ENCODE data around the gene FUT6. TPM values are rescaled to one million over a fixed set of nuclear protein-coding genes. Genes with fewer than 3 reads are reported as not detected.

Gene FUT6
- total RNA-seq, 2 donors from 2014 or later: 3.6 to 12.2 TPM

GRCh38 chr19:5827342-5827890 lies 12.1 kb downstream of the FUT6 start:
- ATAC-seq (no peak), DNase-seq (no peak)
- intact Hi-C loops (cut with DNase I): no loop called here
- Histone ChIP-seq H3K36me3 (replicated peaks in 1 of 2; ENCODE audit: insufficient read depth in 1 of 2, low read depth in 2 of 2) (no peaks in the 10 kb centered on the region), H3K27me3 (no peaks in the 10 kb centered on the region), H3K27ac (peak overlapping the region; percentile 28 to 83 (median 62)), H3K4me1 (peaks cover 33% of the 10 kb centered on the region), H3K4me3 (no peak overlapping the region), H3K9me3 (no peaks in the 10 kb centered on the region)
- WGBS, 2 donors: 39 to 63% methylated on average over 10 to 19 of the region's 37 CpGs
- no peak for TF ChIP-seq POLR2A (IDR thresholded peaks at IDR 0.05)

GRCh38 chr19:5826531-5827341 lies 12.8 kb downstream of the FUT6 start:
- WGBS, 2 donors: 10 to 18% methylated on average over 7 to 24 of the region's 24 CpGs
- H3K27ac ChIP-seq: peak overlapping the region; percentile 28 to 83 (median 62)
- DNase-seq (peak; percentile 89 to 94 (median 94)), ATAC-seq (peak; percentile 72)
- peaks cover 40% of the 10 kb centered on the region for H3K4me1 ChIP-seq
- H3K36me3 ChIP-seq (replicated peaks in 1 of 2; ENCODE audit: insufficient read depth in 1 of 2, low read depth in 2 of 2): no peaks in the 10 kb centered on the region
- TF ChIP-seq POLR2A (IDR thresholded peaks at IDR 0.05) (peak in 1 of 3 donors; percentile 33), CTCF (IDR thresholded peaks at IDR 0.05) (peak in 6 of 7 experiments; percentile 6 to 55 (median 48))
- H3K9me3 ChIP-seq: no peaks in the 10 kb centered on the region
- intact Hi-C loops (cut with DNase I): no loop called here
- no peaks in the 10 kb centered on the region for H3K27me3 ChIP-seq
- no peak overlapping the region for H3K4me3 ChIP-seq

- DNase-seq (no peak), ATAC-seq (no peak)
- Histone ChIP-seq H3K9me3 (no peaks in the 10 kb centered on the region), H3K36me3 (replicated peaks in 1 of 2; ENCODE audit: insufficient read depth in 1 of 2, low read depth in 2 of 2) (no peaks in the 10 kb centered on the region), H3K27ac (no peak overlapping the region), H3K27me3 (no peaks in the 10 kb centered on the region), H3K4me3 (no peak overlapping the region), H3K4me1 (peaks cover 44% of the 10 kb centered on the region)
- WGBS, 2 donors: 92 to 96% methylated on average over 18 of the region's 21 CpGs
- no peak for TF ChIP-seq CTCF (IDR thresholded peaks at IDR 0.05)
- no peak for TF ChIP-seq POLR2A (IDR thresholded peaks at IDR 0.05)
- intact Hi-C loops (cut with DNase I): no loop called here
Observed at GRCh38 chr19:5825178-5825577, 14.3 kb downstream of the FUT6 start.

- no peak for ATAC-seq
- DNase-seq: no peak
- intact Hi-C loops (cut with DNase I): no loop called here
- Histone ChIP-seq H3K36me3 (replicated peaks in 1 of 2; ENCODE audit: insufficient read depth in 1 of 2, low read depth in 2 of 2) (no peaks in the 10 kb centered on the region), H3K4me1 (peaks cover 44% of the 10 kb centered on the region), H3K27me3 (no peaks in the 10 kb centered on the region), H3K9me3 (no peaks in the 10 kb centered on the region), H3K27ac (no peak overlapping the region), H3K4me3 (no peak overlapping the region)
- TF ChIP-seq CTCF (IDR thresholded peaks at IDR 0.05): no peak
- TF ChIP-seq POLR2A (IDR thresholded peaks at IDR 0.05): no peak
- WGBS, 2 donors: 83 to 92% methylated on average over 10 of the region's 10 CpGs
Observed at GRCh38 chr19:5824751-5825150, 14.8 kb downstream of the FUT6 start.

- 72 to 80% methylated on average over 11 to 30 of the region's 30 CpGs for WGBS, 2 donors
- H3K27ac ChIP-seq: no peak overlapping the region
- TF ChIP-seq CTCF (IDR thresholded peaks at IDR 0.05): peak in 4 of 7 experiments; percentile 26 to 35 (median 32)
- no peak for TF ChIP-seq POLR2A (IDR thresholded peaks at IDR 0.05)
- DNase-seq (peak in 3 of 4 donors; percentile 28 to 47 (median 29)), ATAC-seq (no peak)
- H3K4me3 ChIP-seq: no peak overlapping the region
- intact Hi-C loops (cut with DNase I): no loop called here
- no peaks in the 10 kb centered on the region for H3K27me3 ChIP-seq
- H3K9me3 ChIP-seq: no peaks in the 10 kb centered on the region
- no peaks in the 10 kb centered on the region for H3K36me3 ChIP-seq (replicated peaks in 1 of 2; ENCODE audit: insufficient read depth in 1 of 2, low read depth in 2 of 2)
- peaks cover 37% of the 10 kb centered on the region for H3K4me1 ChIP-seq
Observed at GRCh38 chr19:5823579-5824281, 15.8 kb downstream of the FUT6 start.
